ENCODE data around the gene ALDH1B1.

ALDH1B1 gene

GRCh38 chr9:38437193-38437823, 44.8 kb downstream of the ALDH1B1 start:
- DNase-seq (ENCODE audit: low spot score), result peak; percentile 25
- FAIRE-seq, result no peak

GRCh38 chr9:38439291-38439915, 46.9 kb downstream of the ALDH1B1 start:
- no peak for FAIRE-seq
- no peak for DNase-seq (ENCODE audit: low spot score)

GRCh38 chr9:38439916-38440301, 47.4 kb downstream of the ALDH1B1 start:
- DNase-seq (ENCODE audit: low spot score) (no peak), FAIRE-seq (no peak)

- DNase-seq (ENCODE audit: low spot score), result no peak
- FAIRE-seq, result no peak
These were observed 48.0 kb downstream of the ALDH1B1 start for GRCh38 chr9:38440516-38440915.

GRCh38 chr9:38441347-38442085, 49.0 kb downstream of the ALDH1B1 start:
- no peak for DNase-seq (ENCODE audit: low spot score)
- no peak for FAIRE-seq

- DNase-seq (ENCODE audit: low spot score), result no peak
- no peak for FAIRE-seq
These were observed 50.1 kb downstream of the ALDH1B1 start for GRCh38 chr9:38442473-38443096.

- no peak for DNase-seq (ENCODE audit: low spot score)
- no peak for FAIRE-seq
These were observed 50.7 kb downstream of the ALDH1B1 start for GRCh38 chr9:38443181-38443580.

- FAIRE-seq, result no peak
- peak; percentile 10 for DNase-seq (ENCODE audit: low spot score)
These were observed 51.1 kb downstream of the ALDH1B1 start for GRCh38 chr9:38443597-38443996.

GRCh38 chr9:38445154-38446043, 52.9 kb downstream of the ALDH1B1 start:
- FAIRE-seq (no peak), DNase-seq (ENCODE audit: low spot score) (no peak)

- FAIRE-seq, result no peak
- no peak for DNase-seq (ENCODE audit: low spot score)
These were observed 55.2 kb downstream of the ALDH1B1 start for GRCh38 chr9:38447703-38448102.
